UCSD-AML1 (cell line): ENCODE measurements around the gene PEX14.

Source experiments
- DNase-seq: peaks from one replicate; lab custom pipeline; 2025; ENCODE audit not compliant: unreplicated experiment; lab: John Stamatoyannopoulos, UW

PEX14 gene

DNA sequence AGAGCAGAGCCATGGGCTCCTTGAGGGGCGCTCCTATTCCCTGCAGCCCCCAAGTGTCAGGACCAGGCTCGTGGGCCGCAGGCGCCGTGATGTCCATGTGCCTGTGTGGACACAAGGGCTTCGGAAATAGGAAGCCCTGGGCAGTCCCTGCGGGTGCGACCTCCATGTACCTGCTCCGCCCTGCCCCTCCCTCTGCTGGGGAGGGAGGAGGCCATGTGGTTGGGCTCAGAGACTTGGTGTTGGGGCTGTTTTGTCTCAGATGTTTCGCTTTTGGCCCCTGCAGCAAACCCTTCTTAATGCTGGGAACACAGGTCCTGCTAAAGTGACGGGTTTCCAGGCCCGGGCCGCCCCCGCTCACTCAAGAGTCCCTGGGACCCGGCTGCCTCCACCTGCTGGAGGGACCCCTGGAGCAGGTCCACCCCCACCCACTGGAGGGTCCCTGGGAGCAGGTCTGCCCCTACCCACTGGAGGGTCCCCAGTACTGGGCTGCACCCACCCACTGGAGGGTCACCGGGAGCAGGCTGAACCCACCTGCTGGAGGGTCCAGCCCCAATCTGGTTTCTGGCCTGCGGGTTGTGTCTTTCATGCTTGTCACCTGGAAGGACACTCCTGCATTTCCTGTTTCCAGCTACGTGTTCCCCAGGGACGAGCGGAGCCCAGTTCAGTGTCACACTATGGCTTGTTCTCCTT lies 156.5 kb downstream of the PEX14 start:
- DNase-seq = no peak

DNA sequence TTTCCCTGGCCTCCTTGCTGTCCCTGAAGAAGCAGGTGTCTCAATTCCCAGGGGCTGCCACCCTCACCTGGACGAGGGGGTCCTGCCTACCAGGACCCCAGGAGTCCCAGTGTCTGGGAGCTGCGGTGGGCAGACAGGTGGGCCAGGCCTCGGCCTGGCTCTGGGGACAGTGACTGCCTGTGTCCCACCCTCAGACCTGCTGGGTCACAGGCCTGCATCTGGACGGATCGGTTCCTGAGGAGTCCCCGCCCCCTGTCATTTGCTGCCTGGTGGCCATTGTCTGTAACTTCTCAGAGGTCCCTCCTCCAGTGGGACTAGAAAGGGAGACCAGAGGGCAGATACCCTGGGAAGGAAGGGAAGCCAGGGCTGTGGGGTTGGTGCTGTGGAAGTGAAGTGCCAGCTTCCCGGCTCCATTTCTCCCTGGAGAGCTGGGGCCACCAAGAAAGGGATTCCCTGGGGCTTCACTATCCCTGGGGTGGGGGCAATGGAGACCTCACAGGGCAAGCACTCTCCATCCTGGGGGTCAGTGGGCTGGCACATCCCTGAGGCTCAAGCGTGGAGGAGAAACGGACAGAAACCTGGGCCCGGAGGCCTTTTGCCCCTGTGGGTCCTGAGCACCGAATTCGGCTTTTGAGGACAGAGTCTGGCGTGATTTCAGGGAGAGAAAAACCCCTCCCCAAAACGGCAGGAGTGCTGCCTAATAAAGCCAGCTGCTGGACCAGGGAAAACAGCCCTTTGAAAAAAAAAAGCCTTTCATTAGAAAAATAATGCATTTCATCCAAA lies 157.3 kb downstream of the PEX14 start:
- no peak for DNase-seq

- DNase-seq = no peak
Measured at GRCh38 chr1:10632691-10633090, 157.9 kb downstream of the PEX14 start.

DNA sequence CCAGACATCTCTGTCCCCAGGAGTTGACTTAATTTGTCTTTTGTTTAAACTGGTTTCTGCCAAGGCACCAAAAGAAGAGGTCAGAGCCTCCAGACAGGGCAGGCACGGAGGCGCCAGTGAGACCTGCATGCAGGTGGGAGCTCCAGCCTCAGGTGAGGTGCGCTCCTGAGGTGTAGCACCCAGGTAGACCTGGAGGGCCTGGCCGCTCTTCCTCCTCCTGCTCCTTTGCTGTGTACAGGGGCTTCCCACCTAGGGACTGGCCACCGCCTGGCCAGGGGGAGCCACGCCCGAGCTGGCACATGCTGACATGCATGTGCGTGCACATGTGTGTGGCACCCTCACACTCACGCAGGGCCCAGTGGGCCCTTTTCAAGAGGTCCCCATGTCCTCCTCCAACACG lies 158.7 kb downstream of the PEX14 start:
- DNase-seq = no peak

DNA sequence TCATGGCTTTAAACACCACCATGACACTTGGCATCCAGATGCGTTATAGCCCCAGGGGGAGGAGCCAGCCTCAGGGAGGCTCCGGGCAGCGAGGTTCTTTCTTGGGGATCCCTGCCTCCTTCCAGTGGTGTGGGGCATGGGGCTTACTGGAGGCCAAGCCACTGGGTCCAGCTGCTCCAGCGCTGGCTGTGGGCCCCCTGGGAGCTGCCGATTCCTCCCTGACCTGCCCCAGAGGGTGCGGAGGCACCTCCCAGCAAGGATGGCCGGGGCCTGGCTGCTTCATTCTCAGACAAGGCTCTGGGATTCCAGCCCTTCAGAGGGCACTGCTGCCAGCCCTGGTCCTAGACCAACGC lies 159.3 kb downstream of the PEX14 start:
- no peak for DNase-seq

DNA sequence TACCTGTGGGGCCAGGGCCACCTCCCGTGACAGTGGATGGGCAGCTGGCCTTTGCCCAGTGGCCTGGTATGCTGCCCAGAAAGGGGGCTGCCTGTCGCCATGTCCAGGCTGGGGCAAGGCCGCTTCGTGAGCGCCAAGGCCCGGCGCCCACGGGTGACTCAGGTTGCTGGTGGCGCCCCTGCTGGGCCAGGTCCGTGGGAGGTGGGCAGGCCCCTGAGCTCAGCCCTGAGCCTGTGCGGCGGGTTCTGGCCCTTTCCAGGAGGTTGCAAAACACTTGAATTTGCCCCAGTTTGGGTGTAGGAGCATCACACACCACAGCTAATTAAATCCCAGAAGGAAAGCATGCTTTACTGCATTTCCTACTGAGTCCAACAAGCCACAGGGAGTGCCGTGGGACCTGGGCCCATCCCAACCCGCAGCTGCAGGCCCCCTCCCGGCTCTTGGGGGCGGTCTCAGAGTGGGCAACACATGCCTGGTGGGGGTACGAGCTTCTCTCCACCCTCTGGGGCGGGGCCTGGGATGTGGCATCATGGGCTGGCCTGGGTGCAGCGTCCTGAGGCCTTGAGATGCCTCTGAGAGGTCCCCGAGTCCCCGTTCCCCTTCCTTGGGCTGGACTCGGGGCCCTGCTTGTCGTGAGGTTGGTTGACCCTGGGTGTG lies 159.8 kb downstream of the PEX14 start:
- no peak for DNase-seq

GRCh38 chr1:10635085-10635896 lies 160.5 kb downstream of the PEX14 start:
- no peak for DNase-seq

DNA sequence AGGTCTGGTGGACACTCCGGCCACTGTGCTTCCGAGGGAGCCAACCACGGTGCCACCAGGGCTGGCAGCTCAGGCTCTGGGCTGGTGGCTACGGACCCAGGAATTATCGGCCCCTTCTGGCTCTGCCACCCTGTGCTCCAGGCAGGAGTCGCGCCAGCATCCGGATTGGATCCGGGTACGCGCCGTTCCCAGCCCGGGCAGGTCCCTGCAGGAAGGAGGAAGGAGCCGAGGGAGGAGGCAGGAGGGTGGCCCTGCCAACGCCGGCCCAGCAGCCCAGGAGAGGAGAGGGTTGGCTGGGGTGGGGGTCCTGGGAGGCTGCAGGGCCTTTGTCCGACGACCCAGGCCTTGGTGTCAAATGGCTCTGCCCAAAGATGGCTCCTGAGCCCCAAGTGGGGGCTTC lies 161.2 kb downstream of the PEX14 start:
- DNase-seq = no peak

DNA sequence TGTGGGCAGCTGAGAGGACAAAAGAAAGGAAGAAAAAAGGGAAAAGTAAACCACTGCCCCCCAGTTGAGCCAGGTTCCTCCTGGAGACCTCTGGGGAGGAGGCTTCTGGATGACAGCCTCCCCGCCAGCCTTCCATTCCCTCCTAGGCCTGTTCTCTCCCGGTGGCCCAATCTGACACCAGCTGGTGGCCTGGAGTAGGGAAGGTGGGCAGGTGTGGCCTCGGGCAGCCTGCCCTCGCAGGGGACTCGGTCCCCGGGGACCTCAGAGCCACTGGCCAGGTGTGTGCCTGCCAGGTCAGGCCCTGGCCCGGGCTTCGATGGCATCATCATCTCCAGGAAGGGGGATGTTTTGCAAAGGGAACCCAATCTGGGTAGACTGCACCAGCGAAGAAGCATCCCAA lies 162.7 kb downstream of the PEX14 start:
- no peak for DNase-seq

DNA sequence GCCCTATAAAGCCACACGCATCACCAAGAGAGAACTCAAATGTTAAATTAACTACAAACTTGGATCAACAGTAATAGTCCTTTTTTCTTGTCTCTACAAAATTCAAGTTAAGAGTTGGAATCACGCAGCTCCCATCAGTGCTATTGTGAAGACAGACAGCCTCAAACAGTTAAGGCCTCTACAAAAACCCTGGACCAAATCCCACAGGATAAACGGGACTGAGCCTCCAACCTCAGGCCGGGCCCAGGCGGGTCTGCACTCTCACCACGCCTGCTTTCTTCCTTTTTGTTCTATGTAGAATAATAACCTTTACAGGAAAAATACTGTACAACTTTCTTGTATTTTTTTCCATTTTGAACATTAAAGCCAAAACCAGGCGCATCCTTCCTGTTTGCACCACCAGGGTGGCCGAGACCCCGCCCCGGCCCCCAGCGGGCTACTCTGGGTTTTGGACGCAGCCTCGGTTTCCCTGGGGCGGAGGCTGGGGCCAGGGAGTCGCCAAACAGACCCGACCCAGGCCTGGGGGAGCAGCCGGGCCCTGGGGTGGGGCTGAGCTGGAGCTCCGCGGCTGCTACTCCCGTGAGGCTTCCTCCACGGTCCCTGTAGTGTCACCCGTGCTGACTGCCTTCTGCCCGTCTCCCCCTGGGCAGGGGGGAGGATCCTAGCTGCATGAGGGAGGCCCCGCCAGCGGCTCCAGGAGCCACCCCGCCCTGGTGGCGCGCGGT lies 163.2 kb downstream of the PEX14 start:
- DNase-seq = no peak

GRCh38 chr1:10638559-10639005 lies 163.8 kb downstream of the PEX14 start:
- DNase-seq = no peak

DNA sequence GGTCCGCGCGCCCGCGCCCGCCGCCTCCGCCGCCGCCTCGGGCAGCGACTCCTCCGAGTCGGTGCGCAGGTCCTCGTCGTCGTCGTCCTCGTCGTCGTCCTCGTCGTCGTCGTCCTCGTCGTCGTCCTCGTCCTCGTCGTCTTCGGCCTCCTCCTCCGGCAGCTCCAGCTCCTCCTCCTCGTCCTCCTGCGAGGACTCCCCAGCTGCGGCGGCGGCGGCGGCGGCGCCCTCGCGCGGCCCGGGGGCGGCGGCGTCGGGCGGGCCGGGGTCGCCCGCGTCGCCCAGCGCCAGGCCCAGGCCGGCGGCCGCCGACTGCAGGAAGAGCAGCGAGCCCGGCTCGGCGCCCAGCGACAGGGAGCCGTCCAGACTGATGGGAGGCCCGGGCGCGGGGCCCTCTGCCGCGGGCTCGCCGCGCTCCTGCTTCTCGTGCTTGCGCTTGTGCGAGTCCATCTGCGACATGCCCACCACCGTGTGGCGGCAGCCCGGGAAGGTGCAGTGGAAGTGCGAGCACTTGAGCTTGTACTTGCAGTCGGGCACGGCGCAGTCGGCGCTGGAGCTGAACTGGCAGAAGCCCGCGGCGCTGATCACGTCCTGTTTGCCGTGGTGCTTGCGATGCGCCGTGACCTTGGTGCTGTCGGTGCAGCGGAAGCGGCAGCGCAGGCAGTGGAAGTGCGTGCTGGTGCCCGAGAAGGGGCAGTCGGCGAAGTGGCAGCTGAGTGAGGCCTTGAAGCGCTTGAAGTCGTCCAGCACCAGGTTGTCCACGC lies 164.4 kb downstream of the PEX14 start:
- no peak for DNase-seq

DNA sequence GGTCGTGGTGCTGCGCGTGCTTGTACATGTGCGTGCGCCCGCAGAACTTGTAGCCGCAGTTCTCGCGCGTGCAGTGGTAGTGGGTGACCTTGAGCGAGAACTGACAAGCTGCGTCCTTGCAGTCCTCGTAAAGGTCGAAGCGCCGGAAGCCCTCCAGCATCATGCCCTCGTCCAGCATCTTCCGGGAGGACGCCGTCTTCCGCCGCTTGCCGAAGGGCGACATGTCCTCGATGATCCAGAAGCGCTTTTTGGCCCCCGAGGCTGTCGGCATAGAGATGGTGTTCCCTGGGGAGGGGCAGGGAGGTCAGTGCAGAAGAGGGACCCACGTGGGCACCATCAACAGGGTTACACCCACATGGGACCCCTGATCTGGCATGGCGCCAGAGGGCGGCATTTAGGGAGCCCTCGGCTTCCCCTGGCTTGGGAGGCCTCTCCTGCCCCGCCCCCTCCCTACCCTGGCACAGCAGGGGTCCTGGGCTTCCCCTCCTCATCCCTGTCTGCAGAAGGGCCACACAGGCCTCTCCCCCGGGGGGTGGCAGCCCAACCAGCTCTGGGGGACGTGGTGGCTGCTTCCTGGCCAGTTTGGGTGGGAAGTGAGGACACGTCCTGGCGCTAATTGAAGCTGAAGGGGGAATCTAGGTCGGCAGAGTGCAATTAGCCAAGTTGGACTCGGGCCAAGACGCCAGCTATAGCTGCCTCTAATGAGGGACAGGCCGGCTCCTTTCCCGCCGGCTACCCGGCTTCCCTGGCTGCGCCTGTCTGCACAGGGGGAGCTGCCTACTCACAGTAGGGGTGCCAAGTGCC lies 165.2 kb downstream of the PEX14 start:
- DNase-seq = no peak

DNA sequence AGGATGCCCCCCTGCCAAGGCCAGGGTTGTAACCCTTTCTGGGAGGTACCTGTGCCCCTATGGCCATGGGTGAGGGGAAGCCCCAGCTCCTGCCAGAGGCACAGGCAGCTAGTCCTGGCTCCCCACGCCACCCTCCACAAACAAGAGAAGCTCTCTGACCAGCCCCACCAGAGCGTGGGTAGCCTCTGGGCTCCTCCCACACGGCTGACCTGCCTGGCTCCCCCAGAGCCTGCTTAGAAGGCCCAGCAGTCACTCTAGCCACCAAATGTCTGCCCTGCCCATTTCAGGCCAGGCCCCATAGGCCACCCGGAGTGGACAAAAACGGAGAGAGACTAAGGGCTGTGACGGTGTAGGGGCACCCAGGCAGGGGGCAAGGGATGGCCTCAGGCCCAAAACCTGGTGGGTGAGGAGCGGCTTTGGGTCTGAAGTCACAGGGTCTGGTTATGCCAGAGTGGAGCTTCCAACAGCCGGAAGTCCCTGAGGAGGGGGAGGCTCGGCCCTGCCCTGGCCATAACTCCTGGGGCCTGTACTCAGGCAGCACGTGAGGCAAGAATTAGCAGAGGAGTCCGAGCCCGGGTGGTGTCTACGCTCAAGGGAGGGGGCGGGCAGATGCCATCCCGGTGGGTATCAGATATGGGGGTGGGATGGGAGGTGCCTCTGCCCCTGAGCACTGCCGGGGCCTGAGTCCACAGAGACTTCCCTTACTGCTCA lies 166.2 kb downstream of the PEX14 start:
- no peak for DNase-seq

DNA sequence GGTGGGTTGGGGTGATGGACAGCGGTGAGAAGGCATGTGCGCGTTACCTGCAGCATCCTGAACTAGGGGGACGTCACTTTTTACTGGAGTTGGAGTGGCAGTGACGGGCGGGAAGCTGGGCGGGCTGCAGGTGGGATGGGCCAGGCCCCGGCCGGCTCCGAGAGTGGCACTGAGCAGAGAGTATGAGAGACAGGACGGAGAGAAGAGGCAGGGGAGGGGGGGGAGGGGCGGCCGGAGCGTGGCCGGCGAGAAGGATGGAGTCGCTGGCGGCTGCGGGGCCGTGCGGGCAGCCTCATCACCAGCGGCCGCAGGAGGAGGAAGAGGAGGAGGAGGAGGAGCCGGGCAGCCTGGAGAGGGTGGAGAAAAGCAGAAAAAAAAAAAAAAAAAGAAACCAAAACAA lies 167.2 kb downstream of the PEX14 start:
- no peak for DNase-seq

DNA sequence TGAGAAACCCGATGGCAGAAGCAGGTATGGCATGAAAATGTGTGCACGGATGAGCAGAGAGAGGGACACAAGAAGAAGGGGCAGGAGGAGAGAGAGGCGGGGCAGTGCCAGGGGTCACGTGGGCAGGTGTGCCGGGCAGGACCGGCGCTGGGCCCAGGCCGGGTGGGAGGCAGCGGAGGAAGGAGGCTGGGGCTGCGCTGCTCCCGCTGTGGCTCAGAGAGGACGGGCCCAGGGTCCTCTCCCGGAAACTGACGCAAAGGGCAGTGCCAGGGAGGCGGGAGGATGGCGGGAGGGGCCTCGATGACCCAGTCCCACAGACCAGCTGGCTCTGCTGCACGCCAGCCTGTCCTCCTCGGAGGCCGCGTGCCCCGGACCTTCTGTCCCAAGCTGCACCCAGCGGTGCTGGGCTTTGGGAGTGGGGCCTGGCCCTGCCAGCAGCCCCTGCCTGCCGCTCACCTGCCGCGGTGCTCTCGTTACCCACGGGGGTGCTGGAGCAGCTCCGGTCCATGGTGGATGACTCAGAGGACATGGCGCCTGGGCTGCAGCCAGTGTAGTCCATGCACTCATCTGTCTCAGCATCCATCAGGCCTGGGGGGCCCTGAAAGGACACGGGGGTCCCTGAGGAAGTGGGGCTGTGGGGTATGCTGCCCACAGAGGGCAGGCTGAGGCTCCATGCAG lies 167.8 kb downstream of the PEX14 start:
- DNase-seq = no peak

GRCh38 chr1:10643607-10644306 lies 169.0 kb downstream of the PEX14 start:
- DNase-seq = no peak
